ENCODE measurements around the gene ACSM3. TPM values are rescaled to one million over a fixed set of nuclear protein-coding genes. Genes with fewer than 3 reads are reported as not detected.
"Not testable (repeated sequence)": the region's sequence is repeated elsewhere in the genome, so short reads cannot be mapped to it uniquely, and the experiment has no call there.

ACSM3 gene
- total and polyA plus RNA-seq, 2 donors: 3.5 to 11.3 TPM

DNA sequence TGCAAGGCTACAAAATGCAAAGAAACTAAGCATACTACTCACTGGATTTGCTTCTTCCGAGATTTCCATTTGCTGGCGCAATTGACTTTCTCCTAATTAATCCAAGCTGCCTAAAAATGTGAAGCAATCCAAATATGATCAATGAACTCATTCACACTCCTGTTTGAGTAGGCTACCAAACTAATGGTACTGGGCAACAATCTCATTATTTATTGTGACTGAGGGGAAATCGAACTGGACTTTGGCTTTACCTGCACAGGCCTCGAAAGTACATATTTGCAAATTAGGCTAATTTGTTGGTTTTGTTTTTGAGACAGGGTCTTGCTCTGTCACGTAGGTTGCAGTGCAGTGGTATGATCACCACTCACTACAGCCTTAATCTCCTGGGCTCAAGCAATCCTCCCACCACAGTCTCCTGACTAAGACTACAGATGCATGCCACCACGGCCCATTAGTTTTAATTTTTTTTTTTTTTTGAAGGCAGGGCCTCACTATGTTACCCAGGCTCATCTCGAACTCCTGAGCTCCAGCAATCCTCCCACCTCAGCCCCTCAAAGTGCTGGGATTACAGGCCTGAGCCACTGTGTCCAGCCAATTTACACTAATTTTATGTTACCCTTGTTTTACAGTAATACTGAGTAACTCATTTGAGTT lies 39.9 kb downstream of the ACSM3 start:
- Histone ChIP-seq H3K27ac (ENCODE audit: low read depth) (no peak overlapping the region), H3K36me3 (ENCODE audit: insufficient read depth) (no peaks in the 10 kb centered on the region), H3K4me3 (ENCODE audit: low read depth, low read length) (no peak overlapping the region), H3K4me1 (ENCODE audit: insufficient read depth) (no peaks in the 10 kb centered on the region)
- 90% methylated on average over 7 of the region's 7 CpGs for WGBS
- no peak for DNase-seq (ENCODE audit: extremely low spot score)

DNA sequence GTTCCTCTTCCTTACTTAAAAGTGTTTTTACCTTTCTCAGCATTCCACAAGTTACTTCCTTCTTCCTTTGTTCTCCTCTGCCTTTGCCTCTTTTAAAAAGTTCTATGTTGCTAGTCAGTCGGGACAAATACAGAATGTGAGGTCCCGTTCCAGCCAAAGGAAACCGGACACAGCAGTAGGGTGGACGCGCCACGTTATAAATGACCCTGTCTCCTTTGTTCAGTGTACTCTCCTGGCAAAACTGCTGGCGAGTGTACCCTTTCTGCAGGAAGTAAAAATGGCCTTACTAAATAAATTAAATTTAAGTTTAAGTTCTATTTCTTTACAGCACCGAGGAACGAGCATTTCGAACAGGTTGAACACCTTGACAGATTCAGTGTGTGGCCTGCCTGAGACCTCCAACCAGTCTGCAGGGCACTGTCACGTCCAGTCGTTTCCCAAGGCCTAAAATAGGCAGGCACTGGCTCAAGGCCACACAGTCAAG lies 41.9 kb downstream of the ACSM3 start:
- H3K4me3 ChIP-seq (ENCODE audit: low read depth, low read length): peak overlapping the region; percentile 68
- not testable (repeated sequence) for H3K4me1 ChIP-seq (ENCODE audit: insufficient read depth); DNase-seq (ENCODE audit: extremely low spot score); H3K36me3 ChIP-seq (ENCODE audit: insufficient read depth)
- peak overlapping the region; percentile 88 for H3K27ac ChIP-seq (ENCODE audit: low read depth)
- 8% methylated on average over 12 of the region's 12 CpGs for WGBS

DNA sequence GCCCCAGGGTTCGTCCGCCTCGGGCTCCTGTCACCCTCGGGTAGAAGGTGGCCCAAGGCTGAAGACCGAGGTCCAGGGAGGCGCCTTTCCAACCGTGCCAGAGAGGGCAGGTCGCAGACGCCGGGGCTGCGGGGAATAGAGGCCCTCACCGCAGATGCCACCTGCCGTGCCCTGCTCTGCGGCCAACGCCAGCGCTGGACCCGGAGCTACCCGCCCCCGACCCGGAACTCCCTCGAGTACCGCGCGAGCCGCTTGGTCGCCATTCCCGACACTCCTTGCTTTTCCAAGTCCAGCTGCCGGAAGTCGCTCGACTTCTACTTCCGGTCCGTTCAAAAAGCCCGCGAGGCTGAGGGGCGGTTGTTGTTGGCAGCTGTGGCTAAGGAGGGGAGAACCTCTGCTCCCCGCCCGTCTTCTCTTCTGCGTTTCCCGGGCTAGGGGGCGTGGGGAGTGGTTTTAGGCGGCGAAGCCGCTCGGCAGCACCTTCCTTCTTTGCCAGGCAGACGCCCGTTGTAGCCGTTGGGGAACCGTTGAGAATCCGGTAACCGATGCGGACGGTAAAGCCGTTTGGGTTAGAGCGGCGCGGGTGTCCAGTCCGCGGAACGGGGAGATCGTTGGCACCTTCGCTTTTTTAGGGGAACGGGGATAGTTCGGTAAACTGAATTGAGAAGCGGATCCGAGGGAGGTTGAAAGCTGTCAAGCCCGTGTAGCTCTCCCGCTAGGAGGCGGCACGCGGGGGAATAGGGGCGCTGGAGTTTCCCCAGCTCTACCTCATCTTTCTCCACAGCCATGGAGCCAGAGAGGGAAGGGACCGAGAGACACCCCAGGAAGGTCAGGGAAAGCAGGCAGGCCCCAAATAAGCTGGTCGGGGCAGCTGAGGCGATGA lies 42.6 kb downstream of the ACSM3 start, which contains the start of the genes ERI2 and REXO5:
ERI2 (minus strand) TSS at position 305 of the 883 bp plus-strand sequence; CDS start at position 263, 42 bp downstream.
REXO5 (plus strand) TSS at position 360 of the 883 bp plus-strand sequence; CDS start at position 787, 427 bp downstream.
- Histone ChIP-seq H3K27ac (ENCODE audit: low read depth) (peak within 1 kb of the TSS; percentile 88), H3K36me3 (ENCODE audit: insufficient read depth) (no peaks in the 10 kb centered on the region), H3K4me1 (ENCODE audit: insufficient read depth) (no peaks in the 10 kb centered on the region), H3K4me3 (ENCODE audit: low read depth, low read length) (peak within 1 kb of the TSS; percentile 68)
- DNase-seq (ENCODE audit: extremely low spot score): peak; percentile 92
- WGBS: under 1% methylated on average over 74 of the region's 74 CpGs

DNA sequence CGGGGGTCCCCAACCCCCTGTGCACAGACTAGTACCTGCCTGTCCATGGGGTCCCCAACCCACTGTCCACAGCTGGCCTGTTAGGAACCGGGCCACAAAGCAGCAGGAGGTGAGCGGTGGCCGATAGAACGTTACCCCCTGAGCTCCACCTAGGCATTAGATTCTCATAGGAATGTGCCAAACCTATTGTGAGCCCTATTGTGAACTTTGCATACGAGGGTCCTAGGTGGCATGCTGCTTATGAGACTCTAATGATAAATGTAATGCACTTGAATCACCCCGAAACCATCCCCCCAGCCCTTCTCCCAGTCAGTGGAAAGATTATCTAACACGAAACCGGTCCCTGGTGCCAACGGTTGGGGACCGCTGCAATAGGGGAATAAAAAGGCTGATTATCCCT lies 44.0 kb downstream of the ACSM3 start:
- no peaks in the 10 kb centered on the region for H3K4me1 ChIP-seq (ENCODE audit: insufficient read depth)
- H3K36me3 ChIP-seq (ENCODE audit: insufficient read depth): no peaks in the 10 kb centered on the region
- no peak overlapping the region for H3K27ac ChIP-seq (ENCODE audit: low read depth)
- 92% methylated on average over 11 of the region's 11 CpGs for WGBS
- no peak for DNase-seq (ENCODE audit: extremely low spot score)
- no peak overlapping the region for H3K4me3 ChIP-seq (ENCODE audit: low read depth, low read length)

DNA sequence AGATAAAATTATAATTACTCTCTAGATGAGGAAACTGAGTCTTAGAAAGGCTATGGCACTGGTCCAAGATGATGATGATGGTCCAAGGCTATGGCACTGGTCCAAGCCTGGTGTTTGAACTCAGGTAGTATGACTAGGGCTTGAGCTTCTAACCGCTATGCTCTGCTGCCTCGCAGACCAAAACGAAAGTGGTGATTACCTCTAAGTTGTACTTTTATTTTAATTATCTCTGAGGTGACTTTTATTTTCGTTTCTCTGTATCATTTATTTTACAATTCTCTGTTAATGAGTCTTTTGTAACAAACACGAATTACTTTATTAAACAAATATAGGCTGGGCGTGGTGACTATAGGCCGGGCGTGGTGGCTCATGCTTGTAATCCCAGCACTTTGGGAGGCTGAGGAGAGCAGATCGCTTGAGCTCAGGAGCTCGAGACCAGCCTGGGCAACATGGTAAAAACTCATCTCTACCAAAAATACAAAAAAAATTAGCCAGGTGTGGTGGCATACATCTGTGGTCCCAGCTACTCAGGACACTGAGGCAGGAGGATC lies 48.1 kb downstream of the ACSM3 start:
- H3K4me1 ChIP-seq (ENCODE audit: insufficient read depth): no peaks in the 10 kb centered on the region
- DNase-seq (ENCODE audit: extremely low spot score): no peak
- peaks cover 1% of the 10 kb centered on the region for H3K36me3 ChIP-seq (ENCODE audit: insufficient read depth)
- 92% methylated on average over 10 of the region's 10 CpGs for WGBS
- H3K27ac ChIP-seq (ENCODE audit: low read depth): no peak overlapping the region
- no peak overlapping the region for H3K4me3 ChIP-seq (ENCODE audit: low read depth, low read length)

DNA sequence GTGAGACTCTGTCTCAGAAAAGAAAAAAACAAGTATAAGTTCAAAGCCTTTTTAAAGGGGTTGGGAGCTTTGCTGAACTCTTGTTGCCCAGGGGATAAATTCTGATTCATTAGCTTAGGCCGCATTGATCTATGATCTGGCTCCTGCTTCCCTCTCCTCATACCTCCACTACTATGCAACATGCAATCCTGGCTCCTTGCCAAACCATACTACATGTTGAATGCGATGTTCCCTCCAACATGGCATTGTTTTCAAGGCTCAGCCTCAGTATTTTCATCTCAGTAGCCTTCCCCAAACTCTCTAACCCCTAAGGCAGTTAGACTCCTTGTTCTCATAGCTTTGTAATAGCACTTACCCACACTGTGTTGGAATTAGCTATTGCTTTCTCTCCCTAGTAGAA lies 48.7 kb downstream of the ACSM3 start:
- WGBS: 85% methylated on average over 2 of the region's 2 CpGs
- no peak overlapping the region for H3K27ac ChIP-seq (ENCODE audit: low read depth)
- no peak for DNase-seq (ENCODE audit: extremely low spot score)
- H3K4me1 ChIP-seq (ENCODE audit: insufficient read depth): no peaks in the 10 kb centered on the region
- no peak overlapping the region for H3K4me3 ChIP-seq (ENCODE audit: low read depth, low read length)
- H3K36me3 ChIP-seq (ENCODE audit: insufficient read depth): peaks cover 1% of the 10 kb centered on the region

DNA sequence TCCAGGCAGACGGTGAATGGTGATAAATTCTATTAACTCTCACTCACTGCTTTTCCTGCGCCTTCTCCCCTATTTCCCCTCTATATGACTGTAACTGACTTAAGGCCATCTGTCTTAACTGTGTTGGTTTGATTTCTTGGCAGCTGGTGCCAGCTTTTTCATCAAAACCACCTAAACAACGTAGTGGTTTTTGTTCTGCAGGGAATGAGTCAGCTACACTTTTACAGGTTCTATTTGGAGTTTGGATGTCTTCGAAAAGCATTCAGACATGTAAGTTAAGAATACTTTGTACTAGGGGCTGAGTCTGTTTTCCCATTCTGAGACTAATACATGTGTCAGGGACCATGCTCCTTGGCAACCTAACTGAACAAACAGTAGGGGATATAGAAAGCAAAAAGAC lies 51.0 kb downstream of the ACSM3 start:
- no peak overlapping the region for H3K27ac ChIP-seq (ENCODE audit: low read depth)
- H3K4me1 ChIP-seq (ENCODE audit: insufficient read depth): no peaks in the 10 kb centered on the region
- DNase-seq (ENCODE audit: extremely low spot score): no peak
- 80% methylated on average over 4 of the region's 4 CpGs for WGBS
- peaks cover 1% of the 10 kb centered on the region for H3K36me3 ChIP-seq (ENCODE audit: insufficient read depth)
- no peak overlapping the region for H3K4me3 ChIP-seq (ENCODE audit: low read depth, low read length)

DNA sequence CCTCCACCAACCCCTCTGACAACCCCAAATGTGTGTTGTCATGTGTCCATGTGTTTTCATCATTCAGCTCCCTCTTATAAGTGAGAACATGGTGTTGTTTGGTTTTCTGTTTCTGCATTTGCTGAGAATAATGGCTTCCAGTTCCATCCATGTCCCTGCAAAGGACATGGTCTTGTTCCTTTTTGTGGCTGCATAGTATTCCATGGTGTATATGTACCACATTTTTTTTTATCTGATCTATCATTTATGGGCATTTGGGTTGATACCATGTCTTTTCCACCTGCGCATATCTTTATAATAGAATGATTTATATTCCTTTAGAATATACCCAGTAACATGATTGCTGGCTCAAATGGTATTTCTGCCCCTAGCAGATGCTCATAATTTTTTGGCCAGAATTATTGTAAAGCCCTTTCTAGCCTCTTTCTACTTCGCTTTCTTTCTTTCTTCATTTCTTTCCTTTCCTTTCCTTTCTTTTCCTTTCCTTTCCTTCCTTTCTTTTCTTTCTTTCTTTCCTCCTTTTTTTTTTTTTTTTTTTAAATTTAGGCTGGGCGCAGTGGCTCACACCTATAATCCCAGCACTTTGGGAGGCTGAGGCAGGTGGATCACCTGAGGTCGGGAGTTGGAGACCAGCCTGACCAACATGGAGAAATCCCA lies 55.2 kb downstream of the ACSM3 start:
- H3K36me3 ChIP-seq (ENCODE audit: insufficient read depth): peaks cover 1% of the 10 kb centered on the region
- H3K4me1 ChIP-seq (ENCODE audit: insufficient read depth): no peaks in the 10 kb centered on the region
- no peak overlapping the region for H3K4me3 ChIP-seq (ENCODE audit: low read depth, low read length)
- H3K27ac ChIP-seq (ENCODE audit: low read depth): no peak overlapping the region
- 98% methylated on average over 4 of the region's 4 CpGs for WGBS
- no peak for DNase-seq (ENCODE audit: extremely low spot score)

DNA sequence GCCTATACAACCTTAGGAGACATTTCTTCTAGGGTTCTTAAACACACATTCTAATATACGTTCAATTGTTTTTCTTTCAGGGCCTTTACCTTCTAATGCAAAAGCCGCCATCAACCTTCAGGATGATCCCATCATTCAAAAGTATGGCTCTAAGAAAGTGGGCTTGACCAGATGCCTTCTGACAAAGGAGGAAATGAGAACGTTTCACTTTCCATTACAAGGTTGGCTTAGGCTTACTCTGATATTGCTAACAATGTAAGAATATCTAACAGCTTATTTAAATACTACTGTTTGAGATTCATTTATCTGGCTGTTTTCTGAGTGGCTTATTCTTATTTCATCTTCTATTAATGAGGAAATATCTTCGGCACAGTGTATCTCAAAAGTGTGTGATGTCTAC lies 57.9 kb downstream of the ACSM3 start:
- 90% methylated on average over 4 of the region's 4 CpGs for WGBS
- no peak for DNase-seq (ENCODE audit: extremely low spot score)
- no peak overlapping the region for H3K4me3 ChIP-seq (ENCODE audit: low read depth, low read length)

DNA sequence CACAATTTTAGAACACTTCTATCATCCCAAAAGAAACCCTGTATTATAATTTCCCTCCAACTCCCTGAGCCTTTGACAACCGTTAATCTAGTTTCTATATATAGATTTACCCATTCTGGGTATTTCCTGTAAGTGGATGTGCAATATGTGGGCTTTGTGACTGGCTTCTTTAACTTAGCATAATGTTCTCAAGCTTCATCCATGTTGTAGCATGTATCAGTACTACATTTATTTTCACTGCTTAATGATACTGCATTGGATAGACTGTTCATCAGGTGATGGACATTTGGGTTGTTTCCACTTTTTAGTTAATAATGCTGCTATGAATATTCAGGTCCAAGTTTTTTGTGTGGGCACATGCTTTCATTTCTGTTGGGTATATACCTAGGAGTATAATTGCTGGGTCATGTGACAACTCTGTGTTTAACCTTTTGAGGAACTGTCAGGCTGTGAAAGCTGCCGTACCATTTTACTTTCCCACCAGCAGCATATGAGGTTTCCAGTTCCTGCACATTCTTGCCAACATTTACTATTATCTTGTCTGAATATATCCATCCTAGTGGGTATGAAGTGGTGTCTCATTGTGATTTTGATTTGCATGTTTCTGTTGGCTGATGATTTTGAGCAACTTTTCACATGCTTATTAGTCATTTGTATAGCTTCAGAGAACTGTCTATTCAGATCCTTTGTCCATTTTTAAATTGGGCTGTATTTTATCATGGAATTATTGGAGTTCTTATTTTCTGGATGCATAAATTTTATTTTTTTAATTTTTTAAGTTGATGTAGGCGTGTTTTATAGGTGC lies 58.9 kb downstream of the ACSM3 start:
- Histone ChIP-seq H3K4me1 (ENCODE audit: insufficient read depth) (no peaks in the 10 kb centered on the region), H3K27ac (ENCODE audit: low read depth) (no peak overlapping the region), H3K4me3 (ENCODE audit: low read depth, low read length) (no peak overlapping the region), H3K36me3 (ENCODE audit: insufficient read depth) (no peaks in the 10 kb centered on the region)
- no peak for DNase-seq (ENCODE audit: extremely low spot score)
- WGBS: 83% methylated on average over 3 of the region's 3 CpGs

More for the DNA sequence above, 57.9 kb downstream of the ACSM3 start:
- no peaks in the 10 kb centered on the region for H3K4me1 ChIP-seq (ENCODE audit: insufficient read depth)
- H3K36me3 ChIP-seq (ENCODE audit: insufficient read depth): no peaks in the 10 kb centered on the region
- H3K27ac ChIP-seq (ENCODE audit: low read depth): no peak overlapping the region

DNA sequence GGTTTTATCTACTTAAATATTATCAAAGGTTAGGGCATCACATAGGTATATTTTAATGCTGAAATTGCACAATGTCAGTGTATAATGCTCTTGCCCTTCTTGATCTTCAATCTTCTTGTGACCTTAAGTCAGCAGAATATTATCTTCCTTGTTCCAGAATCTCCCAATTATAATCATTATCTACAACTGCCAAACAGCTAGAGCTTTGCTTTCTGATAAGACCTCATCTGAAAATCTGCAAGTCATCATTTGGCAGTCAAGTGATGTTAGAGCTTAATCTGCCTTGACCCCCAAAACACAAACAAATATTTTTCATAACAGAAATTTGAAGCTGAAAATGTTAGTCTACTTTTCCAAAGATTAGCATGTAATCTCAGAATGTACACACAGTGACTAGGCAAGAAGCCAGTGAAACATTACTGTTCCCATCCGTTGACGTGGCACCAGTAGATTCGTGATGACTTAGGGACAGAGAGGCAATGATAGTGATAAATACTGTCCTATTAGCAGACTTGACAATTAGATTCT lies 62.3 kb downstream of the ACSM3 start:
- H3K27ac ChIP-seq (ENCODE audit: low read depth): no peak overlapping the region
- H3K36me3 ChIP-seq (ENCODE audit: insufficient read depth): no peaks in the 10 kb centered on the region
- no peak for DNase-seq (ENCODE audit: extremely low spot score)
- H3K4me3 ChIP-seq (ENCODE audit: low read depth, low read length): no peak overlapping the region
- no peaks in the 10 kb centered on the region for H3K4me1 ChIP-seq (ENCODE audit: insufficient read depth)
- WGBS: 25% methylated on average over 3 of the region's 3 CpGs

DNA sequence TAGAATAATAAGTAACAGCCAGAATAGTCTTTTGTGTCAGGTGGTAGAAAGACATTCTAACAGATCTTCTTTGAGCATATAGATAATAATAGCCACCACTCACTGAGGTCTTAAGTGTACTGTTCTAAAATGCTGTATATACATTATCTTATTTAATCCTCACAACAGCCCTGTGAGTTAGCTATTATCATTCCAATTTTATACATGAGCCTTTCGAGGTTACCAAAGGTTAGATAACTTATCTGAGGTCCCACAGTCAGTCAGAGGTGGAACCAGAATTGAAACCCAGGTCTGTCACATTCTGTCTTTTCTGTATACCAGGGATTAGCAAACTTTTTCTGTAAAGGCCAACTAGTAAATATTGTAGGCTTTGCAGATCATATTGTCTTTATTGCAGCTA lies 65.7 kb downstream of the ACSM3 start:
- Histone ChIP-seq H3K27ac (ENCODE audit: low read depth) (no peak overlapping the region), H3K4me1 (ENCODE audit: insufficient read depth) (no peaks in the 10 kb centered on the region), H3K4me3 (ENCODE audit: low read depth, low read length) (no peak overlapping the region), H3K36me3 (ENCODE audit: insufficient read depth) (no peaks in the 10 kb centered on the region)
- WGBS: 83% methylated on average over 1 of the region's 1 CpG
- DNase-seq (ENCODE audit: extremely low spot score): no peak

Measured in urinary bladder (tissue), 4 donors.